SK-N-SH treated with all-trans-retinoic acid at 6 μM for 48 hours (cell line): ENCODE results near the gene CD320.

Experiments used
- ATAC-seq: fragments of 200-7000 bp; cut with Tn5 transposase; 3 replicates; pipeline ENCODE4 v1.9.1; 2020; ENCODE audit warnings: mild to moderate bottlenecking, moderate library complexity
- ARNTL ChIP-seq: fragments of 450-650 bp; formaldehyde crosslinking; IDR thresholded peaks from 2 replicates; pipeline ENCODE4 v1.5.0; 2020; ENCODE audit warnings: low read depth, mild to moderate bottlenecking, moderate library complexity, borderline replicate concordance
- BACH2 ChIP-seq: fragments of 250-450 bp; sonication (Bioruptor Pico); IDR thresholded peaks from 2 replicates; pipeline ENCODE4 v1.9.0; 2021; ENCODE audit warnings: mild to moderate bottlenecking, borderline replicate concordance
- CSDC2 ChIP-seq: fragments of 250-450 bp; sonication (Bioruptor Pico); IDR thresholded peaks from 2 replicates; pipeline ENCODE4 v1.5.0; 2020; ENCODE audit warnings: mild to moderate bottlenecking, moderate library complexity
- ESRRG ChIP-seq: fragments of 250-450 bp; sonication (Bioruptor Pico); IDR thresholded peaks from 2 replicates; pipeline ENCODE4 v1.6.1; 2021; ENCODE audit warnings: mild to moderate bottlenecking
- GLIS3 ChIP-seq: fragments of 250-450 bp; sonication (Bioruptor Pico); IDR thresholded peaks from 2 replicates; pipeline ENCODE4 v1.5.0; 2020; ENCODE audit warnings: mild to moderate bottlenecking, moderate library complexity
- ISL1 ChIP-seq: fragments of 250-450 bp; sonication (Bioruptor Pico); IDR thresholded peaks from 2 replicates; pipeline ENCODE4 v2.1.2; 2022; ENCODE audit warnings: mild to moderate bottlenecking, moderate library complexity
- OSR1 ChIP-seq: fragments of 250-450 bp; sonication (Bioruptor Pico); IDR thresholded peaks from 2 replicates; pipeline ENCODE4 v1.8.0; 2022; ENCODE audit warnings: moderate library complexity, mild to moderate bottlenecking, inconsistent platforms
- PPARA ChIP-seq: fragments of 250-450 bp; sonication (Bioruptor Pico); IDR thresholded peaks from 2 replicates; pipeline ENCODE4 v1.5.0; 2020; ENCODE audit warnings: mild to moderate bottlenecking, borderline replicate concordance
- RARB ChIP-seq: fragments of 250-450 bp; sonication (Bioruptor Pico); IDR thresholded peaks from 2 replicates; pipeline ENCODE4 v1.8.0; 2021; ENCODE audit warnings: mild to moderate bottlenecking, moderate library complexity
- SNAI2 ChIP-seq: fragments of 250-450 bp; sonication (Bioruptor Pico); IDR thresholded peaks from 2 replicates; pipeline ENCODE4 v1.5.0; 2020; ENCODE audit warnings: mild to moderate bottlenecking, moderate library complexity
- TCF4 ChIP-seq: fragments of 250-450 bp; sonication (Bioruptor Pico); IDR thresholded peaks from 2 replicates; pipeline ENCODE4 v1.8.0; 2021; ENCODE audit warnings: mild to moderate bottlenecking, moderate library complexity, borderline replicate concordance
- TOX ChIP-seq: fragments of 250-450 bp; sonication (Bioruptor Pico); IDR thresholded peaks from 2 replicates; pipeline ENCODE4 v1.8.0; 2021; ENCODE audit warnings: mild to moderate bottlenecking, moderate library complexity, borderline replicate concordance
- ZC3H10 ChIP-seq: fragments of 250-450 bp; sonication (Bioruptor Pico); IDR thresholded peaks from 2 replicates; pipeline ENCODE4 v1.5.1; 2021; ENCODE audit warnings: mild to moderate bottlenecking, moderate library complexity
- ZFP3 ChIP-seq: fragments of 250-450 bp; sonication (Bioruptor Pico); IDR thresholded peaks from 2 replicates; pipeline ENCODE4 v1.5.0; 2020; ENCODE audit warnings: mild to moderate bottlenecking, moderate library complexity
- ZFP30 ChIP-seq: fragments of 450-650 bp; formaldehyde crosslinking; IDR thresholded peaks from 2 replicates; pipeline ENCODE4 v1.5.0; 2022; ENCODE audit warnings: mild to moderate bottlenecking, moderate library complexity
- ZNF565 ChIP-seq: fragments of 450-650 bp; formaldehyde crosslinking; conservative IDR thresholded peaks from 2 replicates; pipeline ENCODE4 v1.5.0; 2020; ENCODE audit warnings: low read depth, mild to moderate bottlenecking, moderate library complexity
- ZNF70 ChIP-seq: fragments of 450-650 bp; formaldehyde crosslinking; IDR thresholded peaks from 2 replicates; pipeline ENCODE4 v1.5.0; 2020; ENCODE audit warnings: mild to moderate bottlenecking, moderate library complexity
- TF ChIP-seq, protein P1 (sequence below): fragments of 250-450 bp; sonication (Bioruptor Pico); IDR thresholded peaks from 2 replicates; pipeline ENCODE4 v1.5.1; 2021; ENCODE audit warnings: mild to moderate bottlenecking, moderate library complexity
- TF ChIP-seq, protein P2 (sequence below): fragments of 250-450 bp; sonication (Bioruptor Pico); IDR thresholded peaks from 2 replicates; pipeline ENCODE4 v1.8.0; 2021; ENCODE audit warnings: low read depth, mild to moderate bottlenecking, moderate library complexity, borderline replicate concordance
- TF ChIP-seq, protein P3 (sequence below): fragments of 250-450 bp; sonication (Bioruptor Pico); IDR thresholded peaks from 2 replicates; pipeline ENCODE4 v1.5.0; 2020; ENCODE audit warnings: mild to moderate bottlenecking, moderate library complexity
- TF ChIP-seq, protein P4 (sequence below): fragments of 250-450 bp; sonication (Bioruptor Pico); IDR thresholded peaks from 2 replicates; pipeline ENCODE4 v1.5.1; 2020; ENCODE audit warnings: low read depth, mild to moderate bottlenecking, moderate library complexity

The CD320 gene

DNA sequence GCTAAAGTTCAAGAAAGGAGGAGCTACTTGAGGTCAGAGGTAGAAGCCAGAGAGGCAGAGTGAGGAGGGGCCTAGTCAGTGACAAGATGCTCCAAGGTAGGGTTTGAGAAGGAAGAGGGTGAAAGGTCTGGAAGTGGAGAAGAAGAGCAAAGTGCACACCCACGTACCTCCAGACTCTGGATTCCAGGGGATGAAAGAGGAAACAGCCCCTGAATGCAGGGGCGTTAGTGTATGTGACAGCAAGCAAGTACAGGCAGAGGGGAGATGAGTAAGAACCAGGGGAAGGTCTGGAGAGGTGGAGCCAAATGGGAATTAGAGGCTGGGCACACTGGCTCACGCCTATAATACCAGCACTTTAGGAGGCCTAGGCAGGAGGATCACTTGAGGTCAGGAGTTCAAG, 21.8 kb upstream of the CD320 start:
- no peak for ATAC-seq
- TF ChIP-seq ISL1 = no peak
- TF ChIP-seq ZC3H10 = no peak
- TF ChIP-seq CSDC2 (CRISPR knock-in tag) = no peak
- no peak for TF ChIP-seq ESRRG (CRISPR knock-in tag)
- no peak for TF ChIP-seq ARNTL (CRISPR knock-in tag)
- TF ChIP-seq ZFP30 = no peak
- TF ChIP-seq OSR1 (CRISPR knock-in tag) = no peak
- no peak for TF ChIP-seq SNAI2
- TF ChIP-seq BACH2 (CRISPR knock-in tag) = no peak
- TF ChIP-seq, protein P1, sequence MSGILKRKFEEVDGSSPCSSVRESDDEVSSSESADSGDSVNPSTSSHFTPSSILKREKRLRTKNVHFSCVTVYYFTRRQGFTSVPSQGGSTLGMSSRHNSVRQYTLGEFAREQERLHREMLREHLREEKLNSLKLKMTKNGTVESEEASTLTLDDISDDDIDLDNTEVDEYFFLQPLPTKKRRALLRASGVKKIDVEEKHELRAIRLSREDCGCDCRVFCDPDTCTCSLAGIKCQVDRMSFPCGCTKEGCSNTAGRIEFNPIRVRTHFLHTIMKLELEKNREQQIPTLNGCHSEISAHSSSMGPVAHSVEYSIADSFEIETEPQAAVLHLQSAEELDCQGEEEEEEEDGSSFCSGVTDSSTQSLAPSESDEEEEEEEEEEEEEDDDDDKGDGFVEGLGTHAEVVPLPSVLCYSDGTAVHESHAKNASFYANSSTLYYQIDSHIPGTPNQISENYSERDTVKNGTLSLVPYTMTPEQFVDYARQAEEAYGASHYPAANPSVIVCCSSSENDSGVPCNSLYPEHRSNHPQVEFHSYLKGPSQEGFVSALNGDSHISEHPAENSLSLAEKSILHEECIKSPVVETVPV = no peak
- TF ChIP-seq GLIS3 (CRISPR knock-in tag) = no peak
- TF ChIP-seq, protein P2, sequence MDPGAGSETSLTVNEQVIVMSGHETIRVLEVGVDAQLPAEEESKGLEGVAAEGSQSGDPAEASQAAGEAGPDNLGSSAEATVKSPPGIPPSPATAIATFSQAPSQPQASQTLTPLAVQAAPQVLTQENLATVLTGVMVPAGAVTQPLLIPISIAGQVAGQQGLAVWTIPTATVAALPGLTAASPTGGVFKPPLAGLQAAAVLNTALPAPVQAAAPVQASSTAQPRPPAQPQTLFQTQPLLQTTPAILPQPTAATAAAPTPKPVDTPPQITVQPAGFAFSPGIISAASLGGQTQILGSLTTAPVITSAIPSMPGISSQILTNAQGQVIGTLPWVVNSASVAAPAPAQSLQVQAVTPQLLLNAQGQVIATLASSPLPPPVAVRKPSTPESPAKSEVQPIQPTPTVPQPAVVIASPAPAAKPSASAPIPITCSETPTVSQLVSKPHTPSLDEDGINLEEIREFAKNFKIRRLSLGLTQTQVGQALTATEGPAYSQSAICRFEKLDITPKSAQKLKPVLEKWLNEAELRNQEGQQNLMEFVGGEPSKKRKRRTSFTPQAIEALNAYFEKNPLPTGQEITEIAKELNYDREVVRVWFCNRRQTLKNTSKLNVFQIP = no peak

DNA sequence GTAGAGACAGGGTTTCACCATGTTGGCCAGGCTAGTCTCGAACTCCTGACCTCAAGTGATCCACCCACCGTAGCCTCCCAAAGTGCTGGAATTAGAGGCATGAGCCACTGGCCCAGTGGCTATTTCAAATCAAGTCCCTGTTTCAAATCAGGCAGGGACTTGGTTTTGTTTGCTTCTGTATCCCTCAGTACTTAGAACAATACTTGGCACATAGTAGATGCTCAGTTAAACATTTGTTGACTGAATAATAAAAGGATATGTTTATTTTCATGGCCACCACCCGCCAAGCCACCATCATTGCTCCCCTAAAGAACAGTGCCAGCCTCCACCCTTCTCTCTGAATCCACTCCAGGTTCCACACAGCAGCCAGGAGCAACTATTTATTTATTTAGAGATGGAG, 17.3 kb upstream of the CD320 start:
- no peak for ATAC-seq
- TF ChIP-seq ZFP3 = no peak
- no peak for TF ChIP-seq ZFP30
- TF ChIP-seq, protein P3, sequence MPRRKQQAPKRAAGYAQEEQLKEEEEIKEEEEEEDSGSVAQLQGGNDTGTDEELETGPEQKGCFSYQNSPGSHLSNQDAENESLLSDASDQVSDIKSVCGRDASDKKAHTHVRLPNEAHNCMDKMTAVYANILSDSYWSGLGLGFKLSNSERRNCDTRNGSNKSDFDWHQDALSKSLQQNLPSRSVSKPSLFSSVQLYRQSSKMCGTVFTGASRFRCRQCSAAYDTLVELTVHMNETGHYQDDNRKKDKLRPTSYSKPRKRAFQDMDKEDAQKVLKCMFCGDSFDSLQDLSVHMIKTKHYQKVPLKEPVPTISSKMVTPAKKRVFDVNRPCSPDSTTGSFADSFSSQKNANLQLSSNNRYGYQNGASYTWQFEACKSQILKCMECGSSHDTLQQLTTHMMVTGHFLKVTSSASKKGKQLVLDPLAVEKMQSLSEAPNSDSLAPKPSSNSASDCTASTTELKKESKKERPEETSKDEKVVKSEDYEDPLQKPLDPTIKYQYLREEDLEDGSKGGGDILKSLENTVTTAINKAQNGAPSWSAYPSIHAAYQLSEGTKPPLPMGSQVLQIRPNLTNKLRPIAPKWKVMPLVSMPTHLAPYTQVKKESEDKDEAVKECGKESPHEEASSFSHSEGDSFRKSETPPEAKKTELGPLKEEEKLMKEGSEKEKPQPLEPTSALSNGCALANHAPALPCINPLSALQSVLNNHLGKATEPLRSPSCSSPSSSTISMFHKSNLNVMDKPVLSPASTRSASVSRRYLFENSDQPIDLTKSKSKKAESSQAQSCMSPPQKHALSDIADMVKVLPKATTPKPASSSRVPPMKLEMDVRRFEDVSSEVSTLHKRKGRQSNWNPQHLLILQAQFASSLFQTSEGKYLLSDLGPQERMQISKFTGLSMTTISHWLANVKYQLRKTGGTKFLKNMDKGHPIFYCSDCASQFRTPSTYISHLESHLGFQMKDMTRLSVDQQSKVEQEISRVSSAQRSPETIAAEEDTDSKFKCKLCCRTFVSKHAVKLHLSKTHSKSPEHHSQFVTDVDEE (CRISPR knock-in tag) = no peak
- TF ChIP-seq, protein P2 = no peak

DNA sequence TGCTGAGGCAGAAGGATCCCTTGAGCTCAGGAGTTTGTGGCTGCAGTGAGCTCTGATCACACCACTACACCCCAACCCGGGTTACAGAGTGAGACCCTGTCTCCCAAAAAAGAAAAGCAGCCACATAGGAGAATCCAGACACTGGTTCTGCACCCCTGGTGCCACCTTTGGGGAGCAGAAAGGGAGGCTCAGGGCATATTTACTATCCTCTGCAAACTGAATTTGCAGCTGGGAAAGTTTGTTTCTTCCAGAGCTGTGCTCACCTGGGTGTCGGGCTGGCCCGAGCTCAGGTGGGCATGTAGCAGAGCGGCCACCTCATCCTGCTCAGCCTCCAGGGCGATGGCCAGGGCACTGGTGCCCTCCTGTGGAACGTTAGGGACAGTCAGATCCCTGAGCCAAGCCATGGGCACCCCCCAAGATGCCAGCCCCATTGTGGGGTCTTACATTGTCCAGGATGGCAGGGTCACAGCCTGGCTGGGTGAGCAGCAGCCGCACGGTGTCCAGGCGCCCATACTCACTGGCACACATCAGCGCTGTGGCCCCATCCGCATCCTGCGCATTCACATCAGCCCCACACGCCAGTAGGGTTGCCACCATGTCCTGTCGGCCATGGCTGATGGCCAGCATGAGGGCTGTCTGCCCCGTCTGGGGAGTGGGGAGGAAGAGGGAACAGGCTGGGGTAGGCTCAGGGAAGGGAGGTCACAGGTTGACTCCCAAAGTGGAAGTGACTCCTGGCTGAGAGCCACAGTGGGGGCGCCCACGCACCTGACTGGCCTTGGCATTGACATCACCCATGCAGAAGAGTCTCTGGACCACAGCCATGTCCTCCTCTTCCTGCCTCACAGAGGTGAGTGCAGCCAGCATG, 16.3 kb upstream of the CD320 start:
- no peak for ATAC-seq
- no peak for TF ChIP-seq SNAI2
- TF ChIP-seq OSR1 (CRISPR knock-in tag) = no peak
- TF ChIP-seq GLIS3 (CRISPR knock-in tag) = no peak
- no peak for TF ChIP-seq TOX (CRISPR knock-in tag)
- no peak for TF ChIP-seq ZFP30
- TF ChIP-seq PPARA = no peak
- TF ChIP-seq, protein P3 (CRISPR knock-in tag) = no peak
- TF ChIP-seq RARB (CRISPR knock-in tag) = no peak
- no peak for TF ChIP-seq ISL1
- TF ChIP-seq ZFP3 = no peak
- TF ChIP-seq ZC3H10 = no peak
- TF ChIP-seq ZNF70 (CRISPR knock-in tag) = no peak
- TF ChIP-seq ZNF565 (CRISPR knock-in tag) = no peak
- TF ChIP-seq, protein P1 = no peak
- TF ChIP-seq, protein P2 = no peak
- no peak for TF ChIP-seq TCF4
- TF ChIP-seq, protein P4, sequence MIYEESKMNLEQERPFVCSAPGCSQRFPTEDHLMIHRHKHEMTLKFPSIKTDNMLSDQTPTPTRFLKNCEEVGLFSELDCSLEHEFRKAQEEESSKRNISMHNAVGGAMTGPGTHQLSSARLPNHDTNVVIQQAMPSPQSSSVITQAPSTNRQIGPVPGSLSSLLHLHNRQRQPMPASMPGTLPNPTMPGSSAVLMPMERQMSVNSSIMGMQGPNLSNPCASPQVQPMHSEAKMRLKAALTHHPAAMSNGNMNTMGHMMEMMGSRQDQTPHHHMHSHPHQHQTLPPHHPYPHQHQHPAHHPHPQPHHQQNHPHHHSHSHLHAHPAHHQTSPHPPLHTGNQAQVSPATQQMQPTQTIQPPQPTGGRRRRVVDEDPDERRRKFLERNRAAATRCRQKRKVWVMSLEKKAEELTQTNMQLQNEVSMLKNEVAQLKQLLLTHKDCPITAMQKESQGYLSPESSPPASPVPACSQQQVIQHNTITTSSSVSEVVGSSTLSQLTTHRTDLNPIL (CRISPR knock-in tag) = no peak
- TF ChIP-seq BACH2 (CRISPR knock-in tag) = no peak
- no peak for TF ChIP-seq ESRRG (CRISPR knock-in tag)
